ENCODE results near the gene CLC.

GRCh38 chr19:39738814-39739213 lies 985 bp upstream of the CLC start:
- TF ChIP-seq CTCF (conservative IDR thresholded peaks at IDR 0.05; ENCODE audit: low read depth, low read length) (no peak), EZH2 (IDR thresholded peaks at IDR 0.05; ENCODE audit: borderline replicate concordance, low read depth, low read length, poor library complexity, severe bottlenecking) (no peak)

All from A673 (cell line).